GM23338 (cell line): ENCODE data around the gene MYO5B. TPM values are rescaled to one million over a fixed set of nuclear protein-coding genes. Genes with fewer than 3 reads are reported as not detected.

Source experiments
- ATAC-seq: fragments of 200-7000 bp; cut with Tn5 transposase; 3 replicates; pipeline ENCODE4 v1.9.1; 2020
- DNase-seq: peaks from one replicate; pipeline ENCODE4 v3.0.0-alpha.2; 2015; ENCODE audit warnings: low spot score
- H2AFZ ChIP-seq: fragments of 200-600 bp; sonication (generic); 2 replicates; pipeline ENCODE4 v1.8.0; 2016; ENCODE audit warnings: antibody characterized with exemption, mild to moderate bottlenecking, moderate library complexity
- H3F3A ChIP-seq: fragments of 200-600 bp; sonication (generic); replicated peaks from 2 replicates; pipeline ENCODE4 v1.8.0; 2017; ENCODE audit warnings: antibody characterized with exemption, mixed run types, low read depth
- H3K27ac ChIP-seq: fragments of 200-600 bp; sonication (generic); 2 replicates; pipeline ENCODE4 v1.6.1; 2016; ENCODE audit warnings: low read depth
- H3K27me3 ChIP-seq: fragments of 200-600 bp; sonication (generic); 2 replicates; pipeline ENCODE4 v1.8.0; 2016; ENCODE audit warnings: mild to moderate bottlenecking, mixed run types, moderate library complexity; ENCODE audit not compliant: insufficient read depth
- H3K36me3 ChIP-seq: fragments of 200-600 bp; sonication (generic); 2 replicates; pipeline ENCODE4 v1.8.0; 2016; ENCODE audit warnings: mild to moderate bottlenecking; ENCODE audit not compliant: insufficient read depth
- H3K4me1 ChIP-seq: fragments of 200-600 bp; sonication (generic); 2 replicates; pipeline ENCODE4 v1.8.0; 2016; ENCODE audit warnings: mild to moderate bottlenecking, moderate library complexity; ENCODE audit not compliant: insufficient read depth
- H3K4me2 ChIP-seq: fragments of 200-600 bp; sonication (generic); 2 replicates; pipeline ENCODE4 v1.7.1; 2017; ENCODE audit warnings: mixed run types
- H3K4me3 ChIP-seq: fragments of 200-600 bp; sonication (generic); 2 replicates; pipeline ENCODE4 v1.6.1; 2016; ENCODE audit warnings: mixed run types
- H3K79me2 ChIP-seq: fragments of 200-600 bp; sonication (generic); replicated peaks from 2 replicates; pipeline ENCODE4 v1.8.0; 2017; ENCODE audit warnings: mild to moderate bottlenecking; ENCODE audit not compliant: insufficient read depth
- H3K9me2 ChIP-seq: fragments of 200-600 bp; sonication (generic); 2 replicates; pipeline ENCODE4 v1.8.0; 2017; ENCODE audit not compliant: insufficient read depth
- H4K20me1 ChIP-seq: fragments of 200-600 bp; sonication (generic); replicated peaks from 2 replicates; pipeline ENCODE4 v1.8.0; 2017; ENCODE audit warnings: mild to moderate bottlenecking; ENCODE audit not compliant: insufficient read depth
- H3K27ac Mint-ChIP-seq: 2 replicates; pipeline ENCODE4 v1.8.0; 2020; ENCODE audit warnings: inconsistent platforms, mild to moderate bottlenecking, moderate library complexity, mixed read lengths
- H3K27me3 Mint-ChIP-seq: 3 replicates; pipeline ENCODE4 v1.8.0; 2022; ENCODE audit warnings: low read depth, mild to moderate bottlenecking, moderate library complexity, mixed read lengths, inconsistent platforms; ENCODE audit not compliant: insufficient read depth, poor library complexity
- H3K36me3 Mint-ChIP-seq: 3 replicates; pipeline ENCODE4 v1.8.0; 2021; ENCODE audit warnings: low read depth, mild to moderate bottlenecking, inconsistent platforms, moderate library complexity, mixed read lengths
- H3K4me1 Mint-ChIP-seq: 3 replicates; pipeline ENCODE4 v1.8.0; 2020; ENCODE audit warnings: mild to moderate bottlenecking, inconsistent platforms, mixed read lengths
- H3K4me3 Mint-ChIP-seq: 3 replicates; pipeline ENCODE4 v1.8.0; 2021; ENCODE audit warnings: moderate library complexity, mild to moderate bottlenecking, inconsistent platforms, mixed read lengths
- H3K9me3 Mint-ChIP-seq: 3 replicates; pipeline ENCODE4 v1.8.0; 2020; ENCODE audit warnings: moderate library complexity, mild to moderate bottlenecking, inconsistent platforms, mixed read lengths
- CREB1 ChIP-seq: fragments of 250-450 bp; sonication (Bioruptor Pico); IDR thresholded peaks from 2 replicates; pipeline ENCODE4 v1.5.0; 2020; ENCODE audit warnings: low read depth, mild to moderate bottlenecking, moderate library complexity
- EZH2 ChIP-seq: fragments of 200-600 bp; sonication (generic); IDR thresholded peaks from one replicate; pipeline ENCODE4 v1.8.0; 2017; ENCODE audit warnings: antibody characterized with exemption, mild to moderate bottlenecking, low read depth; ENCODE audit not compliant: unreplicated experiment
- EZH2phosphoT487 ChIP-seq: fragments of 200-600 bp; sonication (generic); IDR thresholded peaks from one replicate; pipeline ENCODE4 v1.8.1; 2018; ENCODE audit warnings: antibody characterized with exemption; ENCODE audit not compliant: unreplicated experiment
- JUNB ChIP-seq: IDR thresholded peaks from one replicate; pipeline ENCODE4 v1.6.1; 2016; ENCODE audit warnings: antibody characterized with exemption; ENCODE audit not compliant: unreplicated experiment
- REST ChIP-seq: IDR thresholded peaks from one replicate; pipeline ENCODE4 v1.6.1; 2018; ENCODE audit warnings: antibody characterized with exemption; ENCODE audit not compliant: unreplicated experiment
- STAT1 ChIP-seq: IDR thresholded peaks from one replicate; pipeline ENCODE4 v1.6.1; 2016; ENCODE audit warnings: antibody characterized with exemption; ENCODE audit not compliant: unreplicated experiment
- ZNF114 ChIP-seq: fragments of 250-450 bp; sonication (Bioruptor Pico); IDR thresholded peaks from 2 replicates; pipeline ENCODE4 v1.5.0; 2020; ENCODE audit warnings: mild to moderate bottlenecking, moderate library complexity
- ZNF331 ChIP-seq: fragments of 250-450 bp; sonication (Bioruptor Pico); IDR thresholded peaks from 2 replicates; pipeline ENCODE4 v1.5.0; 2020; ENCODE audit warnings: low read depth, mild to moderate bottlenecking, moderate library complexity
- ZNF462 ChIP-seq: fragments of 250-450 bp; sonication (Bioruptor Pico); IDR thresholded peaks from 2 replicates; pipeline ENCODE4 v1.5.0; 2020; ENCODE audit warnings: mild to moderate bottlenecking, moderate library complexity
- polyA plus RNA-seq: library from polyadenylated mRNA; unstranded; fragments of >200 nt; fragmentation: Nextera tagmentation; extraction: Ambion mirVana; gene quantifications from 2 replicates; pipeline ENCODE4 v1.2.1, GENCODE V29; 2016
- total RNA-seq: library from RNA; depleted of rRNA; stranded (reverse); fragments of >200 nt; shearing (Covaris generic); gene quantifications from 2 replicates; pipeline ENCODE4 v1.2.3, GENCODE V29; 2014
- TF ChIP-seq, protein P1 (sequence below), 2 experiments: fragments of 200-600 bp in 1 of 2; sonication (generic) in 1 of 2; conservative IDR thresholded peaks; 2 replicates each; pipeline versions ENCODE4 v1.5.1 to v1.6.1; 2016 to 2017; ENCODE audit warnings: antibody characterized with exemption in 2 of 2, low read depth in 2 of 2, mild to moderate bottlenecking in 2 of 2, moderate library complexity in 1 of 2

Gene MYO5B
- total and polyA plus RNA-seq, 2 experiments from 2014 or later, result 3.2 to 19.1 TPM

DNA sequence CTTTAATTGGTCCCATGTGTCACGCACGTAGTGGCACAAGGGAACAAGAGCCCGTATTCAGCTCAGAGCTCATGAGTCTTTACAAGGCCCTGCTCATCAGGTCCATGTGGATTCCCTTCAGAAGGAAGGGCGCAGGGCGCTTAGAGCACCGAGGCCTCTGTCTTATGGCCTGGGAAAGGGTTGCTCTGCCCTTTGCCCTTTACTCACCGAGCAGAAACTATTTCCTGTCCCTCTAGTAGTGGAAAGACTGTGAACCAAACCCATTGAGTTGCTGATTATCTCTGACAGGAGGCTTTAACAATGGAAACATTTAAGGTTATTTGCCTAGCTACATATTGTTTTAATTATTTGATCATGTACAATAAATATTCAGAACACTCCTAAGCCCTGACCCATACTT lies 279.6 kb downstream of the MYO5B start:
- Mint-ChIP-seq H3K27ac (no peak overlapping the region), H3K9me3 (peaks cover 18% of the 10 kb centered on the region; the same call in 2 of the 3 replicates), H3K4me1 (peaks cover 21% of the 10 kb centered on the region), H3K4me3 (no peak overlapping the region), H3K36me3 (peaks cover 13% of the 10 kb centered on the region; the same call in 2 of the 3 replicates), H3K27me3 (peaks cover 20% of the 10 kb centered on the region)
- no peak overlapping the region for H2AFZ ChIP-seq
- no peak overlapping the region for H3K4me3 ChIP-seq
- peaks cover 7% of the 10 kb centered on the region; the same call in 1 of the 2 replicates for H3K9me2 ChIP-seq
- no peak overlapping the region for H3K27ac ChIP-seq
- no peaks in the 10 kb centered on the region; the same call in 1 of the 2 replicates for H3K4me1 ChIP-seq
- H3K27me3 ChIP-seq, result no peaks in the 10 kb centered on the region
- H3K79me2 ChIP-seq, result no peaks in the 10 kb centered on the region
- no peaks in the 10 kb centered on the region for H4K20me1 ChIP-seq
- no peaks in the 10 kb centered on the region for H3F3A ChIP-seq
- peaks cover 6% of the 10 kb centered on the region; the same call in 1 of the 2 replicates for H3K36me3 ChIP-seq
- ATAC-seq, result no peak; the same call in 2 of the 3 replicates
- no peak overlapping the region for H3K4me2 ChIP-seq
- DNase-seq, result peak; percentile 8
- TF ChIP-seq ZNF331 (CRISPR knock-in tag) (no peak), JUNB (no peak), ZNF114 (no peak), ZNF462 (CRISPR knock-in tag) (no peak), STAT1 (no peak), REST (no peak), EZH2 (no peak), EZH2phosphoT487 (no peak), CREB1 (CRISPR knock-in tag) (no peak)
- TF ChIP-seq, protein P1, sequence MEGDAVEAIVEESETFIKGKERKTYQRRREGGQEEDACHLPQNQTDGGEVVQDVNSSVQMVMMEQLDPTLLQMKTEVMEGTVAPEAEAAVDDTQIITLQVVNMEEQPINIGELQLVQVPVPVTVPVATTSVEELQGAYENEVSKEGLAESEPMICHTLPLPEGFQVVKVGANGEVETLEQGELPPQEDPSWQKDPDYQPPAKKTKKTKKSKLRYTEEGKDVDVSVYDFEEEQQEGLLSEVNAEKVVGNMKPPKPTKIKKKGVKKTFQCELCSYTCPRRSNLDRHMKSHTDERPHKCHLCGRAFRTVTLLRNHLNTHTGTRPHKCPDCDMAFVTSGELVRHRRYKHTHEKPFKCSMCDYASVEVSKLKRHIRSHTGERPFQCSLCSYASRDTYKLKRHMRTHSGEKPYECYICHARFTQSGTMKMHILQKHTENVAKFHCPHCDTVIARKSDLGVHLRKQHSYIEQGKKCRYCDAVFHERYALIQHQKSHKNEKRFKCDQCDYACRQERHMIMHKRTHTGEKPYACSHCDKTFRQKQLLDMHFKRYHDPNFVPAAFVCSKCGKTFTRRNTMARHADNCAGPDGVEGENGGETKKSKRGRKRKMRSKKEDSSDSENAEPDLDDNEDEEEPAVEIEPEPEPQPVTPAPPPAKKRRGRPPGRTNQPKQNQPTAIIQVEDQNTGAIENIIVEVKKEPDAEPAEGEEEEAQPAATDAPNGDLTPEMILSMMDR (conservative IDR thresholded peaks at IDR 0.05; ENCODE audit: low read depth in 2 of 2), result no peak
